GM12873 (cell line): Measurements from ENCODE around the gene TOR1A.

Experiments
- CTCF ChIP-seq: IDR thresholded peaks from 2 replicates; pipeline ENCODE4 v1.5.1; 2012; ENCODE audit warnings: low read depth, mild to moderate bottlenecking, moderate library complexity, low read length, control low read depth; ENCODE audit not compliant: insufficient read depth; ENCODE audit errors: missing control alignments

Gene TOR1A

DNA sequence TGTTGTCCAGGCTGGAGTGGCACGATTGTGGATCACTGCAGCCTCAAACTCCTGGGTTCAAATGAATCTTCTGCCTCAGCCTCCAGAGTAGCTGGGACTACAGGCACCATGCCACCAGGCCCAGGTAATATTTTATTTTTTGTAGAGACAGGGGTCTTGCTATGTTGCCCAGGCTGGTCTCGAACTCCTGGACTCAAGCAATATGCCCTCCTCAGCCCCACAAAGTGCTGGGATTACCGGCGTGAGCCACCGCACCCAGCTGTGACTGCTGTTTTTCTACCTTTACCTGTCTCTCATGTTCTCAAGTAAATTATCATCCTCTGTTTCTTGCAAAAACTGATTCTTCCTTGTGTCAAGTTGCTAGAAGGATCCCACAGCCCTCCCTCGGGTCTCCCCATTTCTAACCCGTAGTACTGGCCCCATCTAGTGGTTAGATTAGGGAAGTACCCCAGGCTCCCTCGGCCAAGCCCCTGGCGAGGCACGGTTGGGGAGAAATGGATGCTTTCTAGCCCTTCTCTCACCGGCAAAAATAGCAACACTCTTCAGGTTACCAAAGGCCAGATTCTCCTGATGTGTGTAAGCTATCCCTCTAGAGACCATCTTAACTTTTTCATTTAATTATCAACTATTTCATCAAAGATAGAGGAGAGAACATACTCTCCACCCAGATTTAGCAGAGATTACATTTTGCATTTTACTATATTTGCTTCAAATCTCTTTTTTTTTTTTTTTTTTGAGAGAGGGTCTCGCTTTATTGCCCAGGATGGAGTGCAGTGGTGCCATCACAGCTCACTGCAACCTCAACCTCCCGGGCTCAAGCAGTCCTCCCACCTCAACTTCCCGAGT lies 40.2 kb downstream of the TOR1A start:
- peak; percentile 88 for TF ChIP-seq CTCF

DNA sequence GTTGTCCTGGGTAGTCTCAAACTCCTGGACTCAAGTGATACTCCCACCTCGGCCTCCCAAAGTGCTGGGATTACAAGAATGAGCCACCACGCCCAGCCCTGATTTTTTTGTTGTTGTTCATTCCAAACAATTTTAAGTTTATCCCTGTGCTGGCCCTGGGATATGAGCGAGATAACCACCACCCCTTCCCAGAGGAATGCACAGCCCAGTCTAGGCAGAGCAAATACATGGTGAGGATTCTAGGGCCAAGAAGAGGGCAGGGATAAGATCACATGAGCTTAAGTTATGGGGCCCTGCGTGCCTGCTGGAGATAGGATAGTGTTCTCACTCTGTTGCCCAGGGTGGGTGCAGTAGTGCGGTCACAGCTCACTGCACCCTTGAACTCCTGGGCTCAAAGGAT lies 42.0 kb downstream of the TOR1A start:
- TF ChIP-seq CTCF = no peak

GRCh38 chr9:129781131-129781530 lies 42.8 kb downstream of the TOR1A start:
- TF ChIP-seq CTCF = no peak

DNA sequence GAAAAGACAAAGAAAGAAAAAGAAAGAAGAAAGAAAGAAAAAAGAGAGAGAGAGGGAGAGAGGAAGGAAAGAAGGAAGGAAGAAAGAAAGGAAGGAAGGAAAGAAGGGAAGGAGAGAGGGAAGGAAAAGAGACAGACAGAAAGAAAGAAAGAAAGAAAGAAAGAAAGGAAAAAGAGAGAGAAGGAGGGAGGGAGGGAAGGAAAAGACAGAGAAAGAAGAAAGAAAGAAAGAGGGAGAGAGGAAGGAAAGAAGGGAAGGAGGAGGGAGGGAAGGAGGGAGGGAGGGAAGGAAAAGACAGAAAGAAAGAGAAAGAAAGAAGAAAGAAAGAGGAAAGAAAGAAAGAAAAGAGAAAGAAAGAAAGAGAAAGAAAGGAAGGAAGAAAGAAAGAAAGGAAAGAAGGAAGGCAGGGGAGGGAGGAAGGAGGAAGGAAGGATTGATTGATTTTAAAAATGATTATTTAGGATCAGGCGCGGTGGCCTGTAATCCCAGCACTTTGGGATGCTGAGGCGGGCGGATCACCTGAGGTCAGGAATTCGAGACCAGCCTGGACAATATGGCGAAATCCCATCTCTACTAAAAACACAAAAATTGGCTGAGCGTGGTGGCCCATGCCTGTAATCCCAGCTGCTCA lies 44.3 kb downstream of the TOR1A start:
- TF ChIP-seq CTCF = no peak

- no peak for TF ChIP-seq CTCF
Observed at GRCh38 chr9:129778469-129778868, 45.5 kb downstream of the TOR1A start.

DNA sequence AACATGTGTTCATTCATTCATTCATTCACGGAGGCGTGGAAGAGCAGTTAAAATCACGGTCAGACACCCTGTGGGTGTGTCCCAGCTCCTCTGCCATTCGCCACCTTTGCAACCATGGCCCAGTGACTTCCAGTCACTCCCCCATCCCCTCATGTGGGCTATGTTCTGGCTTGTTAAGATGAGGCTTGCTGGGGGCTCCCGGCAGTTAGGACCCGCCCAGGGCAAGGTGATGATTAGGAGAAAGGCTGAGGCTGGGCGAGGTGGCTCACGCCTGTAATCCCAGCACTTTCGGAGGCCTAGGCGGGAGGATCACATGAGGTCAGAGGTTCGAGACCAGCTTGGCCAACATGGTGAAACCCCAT lies 46.2 kb downstream of the TOR1A start:
- no peak for TF ChIP-seq CTCF

GRCh38 chr9:129776938-129777768 lies 46.8 kb downstream of the TOR1A start:
- no peak for TF ChIP-seq CTCF
